ENCODE measurements around the gene SORCS2.

Gene SORCS2

GRCh38 chr4:7287274-7287917, 95.1 kb downstream of the SORCS2 start:
- no peak overlapping the region for H3K27ac ChIP-seq (ENCODE audit: low read depth, low read length)
- H3K36me3 ChIP-seq (ENCODE audit: insufficient read depth, low read length): no peaks in the 10 kb centered on the region
- H3K9me3 ChIP-seq (ENCODE audit: insufficient read depth, low read depth, low read length): no peaks in the 10 kb centered on the region
- 86% methylated on average over 20 of the region's 20 CpGs for WGBS
- no peak overlapping the region for H3K4me3 ChIP-seq (ENCODE audit: low read length)
- H3K9ac ChIP-seq (ENCODE audit: low read depth, low read length): no peak overlapping the region
- no peaks in the 10 kb centered on the region; the same call in 1 of the 2 replicates for H3K27me3 ChIP-seq (ENCODE audit: insufficient read depth, low read length)
- no peaks in the 10 kb centered on the region for H3K4me1 ChIP-seq (ENCODE audit: insufficient read depth, low read length)

- no peak overlapping the region for H3K9ac ChIP-seq (ENCODE audit: low read depth, low read length)
- WGBS: 84% methylated on average over 18 of the region's 18 CpGs
- H3K27me3 ChIP-seq (ENCODE audit: insufficient read depth, low read length): no peaks in the 10 kb centered on the region; the same call in 1 of the 2 replicates
- no peaks in the 10 kb centered on the region for H3K36me3 ChIP-seq (ENCODE audit: insufficient read depth, low read length)
- no peaks in the 10 kb centered on the region for H3K4me1 ChIP-seq (ENCODE audit: insufficient read depth, low read length)
- no peaks in the 10 kb centered on the region for H3K9me3 ChIP-seq (ENCODE audit: insufficient read depth, low read depth, low read length)
- no peak overlapping the region for H3K4me3 ChIP-seq (ENCODE audit: low read length)
- H3K27ac ChIP-seq (ENCODE audit: low read depth, low read length): no peak overlapping the region
Observed at GRCh38 chr4:7287918-7288280, 95.6 kb downstream of the SORCS2 start.

DNA sequence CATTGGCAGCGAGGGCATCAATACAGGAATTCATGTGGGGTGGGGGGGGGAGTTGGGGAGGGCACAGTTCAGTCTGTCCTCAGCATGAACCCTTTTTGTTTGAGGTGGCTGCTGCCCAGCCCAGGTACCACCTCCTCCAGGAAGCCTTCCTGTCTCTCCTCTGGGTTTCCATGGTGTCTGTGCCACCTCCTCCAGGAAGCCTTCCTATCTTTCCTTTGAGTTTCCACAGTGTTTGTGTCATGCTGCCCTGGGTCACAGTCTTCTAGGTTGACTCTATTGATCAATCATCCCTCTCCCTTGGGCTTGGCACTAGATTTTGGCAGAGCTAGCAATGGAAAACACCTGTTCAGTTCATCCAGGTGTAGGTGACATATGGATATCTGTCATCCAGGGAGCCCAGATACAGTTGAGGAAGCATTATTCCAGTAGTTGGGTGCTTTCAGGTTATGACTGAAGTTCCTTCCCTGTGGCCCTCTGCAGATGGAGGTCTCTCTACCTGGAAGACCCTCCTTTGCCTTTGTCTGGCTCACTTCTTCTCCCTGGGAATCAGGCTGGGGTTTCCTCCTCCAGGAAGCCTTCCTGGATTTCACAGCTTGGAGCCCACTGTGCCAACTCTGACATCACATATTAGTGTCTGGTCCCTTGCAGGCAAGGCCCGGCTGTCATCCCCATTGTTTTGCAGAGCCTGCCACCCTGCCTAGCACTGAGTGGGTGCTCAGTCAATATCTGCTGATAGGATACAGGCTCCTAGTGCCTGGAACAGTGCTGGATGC, 96.6 kb downstream of the SORCS2 start:
- Histone ChIP-seq H3K4me1 (ENCODE audit: insufficient read depth, low read length) (no peaks in the 10 kb centered on the region), H3K27ac (ENCODE audit: low read depth, low read length) (no peak overlapping the region), H3K27me3 (ENCODE audit: insufficient read depth, low read length) (no peaks in the 10 kb centered on the region; the same call in 1 of the 2 replicates), H3K9me3 (ENCODE audit: insufficient read depth, low read depth, low read length) (no peaks in the 10 kb centered on the region), H3K36me3 (ENCODE audit: insufficient read depth, low read length) (no peaks in the 10 kb centered on the region), H3K4me3 (ENCODE audit: low read length) (no peak overlapping the region), H3K9ac (ENCODE audit: low read depth, low read length) (no peak overlapping the region)
- 94% methylated on average over 1 of the region's 2 CpGs for WGBS

- H3K9me3 ChIP-seq (ENCODE audit: insufficient read depth, low read depth, low read length): no peaks in the 10 kb centered on the region
- no peak overlapping the region for H3K4me3 ChIP-seq (ENCODE audit: low read length)
- no peaks in the 10 kb centered on the region for H3K4me1 ChIP-seq (ENCODE audit: insufficient read depth, low read length)
- H3K9ac ChIP-seq (ENCODE audit: low read depth, low read length): no peak overlapping the region
- no peaks in the 10 kb centered on the region for H3K36me3 ChIP-seq (ENCODE audit: insufficient read depth, low read length)
- no peak overlapping the region for H3K27ac ChIP-seq (ENCODE audit: low read depth, low read length)
- 90% methylated on average over 15 of the region's 15 CpGs for WGBS
- H3K27me3 ChIP-seq (ENCODE audit: insufficient read depth, low read length): no peaks in the 10 kb centered on the region; the same call in 1 of the 2 replicates
Observed at GRCh38 chr4:7289589-7289988, 97.3 kb downstream of the SORCS2 start.

GRCh38 chr4:7291372-7292114, 99.2 kb downstream of the SORCS2 start:
- no peaks in the 10 kb centered on the region; the same call in 1 of the 2 replicates for H3K27me3 ChIP-seq (ENCODE audit: insufficient read depth, low read length)
- no peak overlapping the region for H3K4me3 ChIP-seq (ENCODE audit: low read length)
- H3K9ac ChIP-seq (ENCODE audit: low read depth, low read length): no peak overlapping the region
- H3K9me3 ChIP-seq (ENCODE audit: insufficient read depth, low read depth, low read length): no peaks in the 10 kb centered on the region
- no peaks in the 10 kb centered on the region for H3K4me1 ChIP-seq (ENCODE audit: insufficient read depth, low read length)
- H3K36me3 ChIP-seq (ENCODE audit: insufficient read depth, low read length): no peaks in the 10 kb centered on the region
- H3K27ac ChIP-seq (ENCODE audit: low read depth, low read length): no peak overlapping the region
- 91% methylated on average over 19 of the region's 19 CpGs for WGBS

- Histone ChIP-seq H3K27me3 (ENCODE audit: insufficient read depth, low read length) (no peaks in the 10 kb centered on the region), H3K9ac (ENCODE audit: low read depth, low read length) (no peak overlapping the region), H3K4me1 (ENCODE audit: insufficient read depth, low read length) (no peaks in the 10 kb centered on the region; the same call in 1 of the 2 replicates), H3K36me3 (ENCODE audit: insufficient read depth, low read length) (no peaks in the 10 kb centered on the region), H3K9me3 (ENCODE audit: insufficient read depth, low read depth, low read length) (no peaks in the 10 kb centered on the region), H3K4me3 (ENCODE audit: low read length) (no peak overlapping the region), H3K27ac (ENCODE audit: low read depth, low read length) (no peak overlapping the region)
- 92% methylated on average over 11 of the region's 11 CpGs for WGBS
Observed at GRCh38 chr4:7293703-7294102, 101.4 kb downstream of the SORCS2 start.

DNA sequence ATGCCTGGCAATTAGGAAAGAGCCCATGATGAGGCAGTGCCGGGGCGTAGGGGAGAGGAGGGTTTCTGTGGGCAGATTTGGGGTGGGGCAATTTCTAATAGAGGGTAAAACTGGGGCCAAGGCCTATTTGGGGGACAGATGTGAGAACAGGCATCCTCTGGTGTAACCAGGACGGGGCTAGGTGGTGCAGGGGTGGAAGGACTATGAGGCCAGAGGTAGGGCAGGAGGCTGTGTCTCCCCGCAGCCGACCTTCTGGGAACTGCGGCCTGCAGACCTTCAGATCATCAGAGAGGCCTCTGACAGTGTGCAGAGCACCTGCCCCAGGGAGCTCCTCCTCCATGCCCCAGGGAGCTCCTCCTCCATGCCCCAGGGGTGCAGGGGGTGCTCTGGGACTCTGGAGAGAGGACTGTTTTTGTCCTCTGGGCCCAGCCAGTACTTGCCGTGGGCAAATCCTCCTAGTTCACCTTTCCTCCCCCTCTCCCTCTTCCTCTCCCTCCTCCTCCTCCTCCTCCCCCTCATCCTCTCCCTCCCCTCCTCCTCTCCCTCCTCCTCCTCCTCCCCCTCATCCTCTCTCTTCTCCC, 101.9 kb downstream of the SORCS2 start:
- no peaks in the 10 kb centered on the region; the same call in 1 of the 2 replicates for H3K4me1 ChIP-seq (ENCODE audit: insufficient read depth, low read length)
- no peak overlapping the region for H3K27ac ChIP-seq (ENCODE audit: low read depth, low read length)
- WGBS: 85% methylated on average over 7 of the region's 7 CpGs
- no peak overlapping the region for H3K9ac ChIP-seq (ENCODE audit: low read depth, low read length)
- H3K4me3 ChIP-seq (ENCODE audit: low read length): no peak overlapping the region
- H3K9me3 ChIP-seq (ENCODE audit: insufficient read depth, low read depth, low read length): no peaks in the 10 kb centered on the region
- no peaks in the 10 kb centered on the region for H3K36me3 ChIP-seq (ENCODE audit: insufficient read depth, low read length)
- no peaks in the 10 kb centered on the region for H3K27me3 ChIP-seq (ENCODE audit: insufficient read depth, low read length)

DNA sequence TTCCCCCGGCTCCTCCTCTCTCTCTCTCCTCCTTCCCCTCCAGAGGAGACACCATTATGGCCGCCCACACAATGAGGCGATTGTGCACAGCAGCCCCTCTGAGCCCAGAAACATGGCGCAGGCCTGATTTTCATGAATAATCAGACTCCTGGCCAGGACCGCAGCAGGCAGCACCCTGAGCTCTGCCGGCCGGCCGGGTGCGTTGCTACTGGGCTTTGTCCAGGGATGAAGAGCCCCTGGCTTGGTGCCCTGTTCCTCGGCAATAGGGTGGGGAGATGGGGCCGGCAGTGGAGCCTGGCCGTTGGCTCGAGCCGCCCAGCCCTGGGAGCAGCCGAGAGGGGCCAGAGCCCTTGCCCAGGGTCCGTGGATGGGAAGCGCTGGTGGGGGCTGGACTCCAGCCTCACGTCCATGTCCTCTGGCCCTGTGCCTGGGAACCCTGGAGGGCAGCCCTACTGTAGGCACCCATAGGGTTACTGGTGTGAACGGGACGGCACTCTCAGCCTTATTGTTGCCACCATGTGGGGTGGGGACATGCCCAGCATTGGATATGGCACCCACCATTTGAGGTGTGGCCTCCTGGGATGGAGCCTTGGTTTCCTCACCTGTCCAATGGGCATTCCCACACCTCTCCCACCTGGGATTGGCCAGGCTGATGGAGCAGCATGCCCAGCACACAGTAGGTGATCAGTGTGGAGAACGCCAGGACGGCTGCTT, 103.0 kb downstream of the SORCS2 start:
- no peaks in the 10 kb centered on the region for H3K36me3 ChIP-seq (ENCODE audit: insufficient read depth, low read length)
- H3K27me3 ChIP-seq (ENCODE audit: insufficient read depth, low read length): no peaks in the 10 kb centered on the region
- WGBS: 92% methylated on average over 22 of the region's 22 CpGs
- H3K9ac ChIP-seq (ENCODE audit: low read depth, low read length): no peak overlapping the region
- H3K4me3 ChIP-seq (ENCODE audit: low read length): no peak overlapping the region
- H3K4me1 ChIP-seq (ENCODE audit: insufficient read depth, low read length): no peaks in the 10 kb centered on the region; the same call in 1 of the 2 replicates
- no peaks in the 10 kb centered on the region for H3K9me3 ChIP-seq (ENCODE audit: insufficient read depth, low read depth, low read length)
- H3K27ac ChIP-seq (ENCODE audit: low read depth, low read length): no peak overlapping the region

DNA sequence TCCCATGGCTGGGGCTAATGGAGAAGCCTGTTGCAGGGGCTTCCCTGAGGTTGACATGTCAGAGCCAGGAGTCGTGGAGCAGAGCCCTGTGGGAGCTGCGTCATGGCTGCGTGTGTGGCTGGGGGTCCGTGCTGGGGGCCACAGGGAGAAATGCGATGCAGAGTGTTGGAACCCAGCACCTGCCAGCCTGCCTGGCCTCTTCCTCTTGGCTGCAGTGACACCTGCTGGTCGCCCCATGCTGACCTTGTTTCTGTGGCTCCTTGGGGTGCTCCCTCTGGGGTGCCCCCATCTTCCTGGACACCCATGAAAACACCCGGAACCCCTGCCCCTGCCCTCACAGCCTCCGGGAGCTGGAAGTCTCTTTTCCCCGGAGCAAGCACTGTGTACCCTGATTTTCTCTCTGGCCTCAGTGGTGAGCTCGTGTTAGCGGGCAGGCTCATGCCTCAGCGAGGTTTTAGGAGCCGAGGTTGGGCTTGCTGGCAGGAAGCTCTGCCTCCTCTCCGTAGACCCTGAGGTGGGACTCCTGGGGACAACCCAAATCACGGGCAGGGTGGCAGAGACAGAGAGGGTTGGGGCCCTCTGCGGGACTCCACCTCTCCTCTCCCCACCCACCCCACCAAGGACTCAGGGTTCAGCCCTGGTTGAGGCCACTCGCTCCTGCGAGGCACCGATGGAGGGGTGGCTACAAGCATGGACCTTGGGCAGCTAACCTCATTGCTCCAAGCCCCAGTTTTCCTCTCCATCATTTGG, 103.7 kb downstream of the SORCS2 start:
- Histone ChIP-seq H3K27me3 (ENCODE audit: insufficient read depth, low read length) (no peaks in the 10 kb centered on the region), H3K9ac (ENCODE audit: low read depth, low read length) (no peak overlapping the region), H3K27ac (ENCODE audit: low read depth, low read length) (no peak overlapping the region), H3K4me1 (ENCODE audit: insufficient read depth, low read length) (no peaks in the 10 kb centered on the region; the same call in 1 of the 2 replicates), H3K4me3 (ENCODE audit: low read length) (no peak overlapping the region), H3K36me3 (ENCODE audit: insufficient read depth, low read length) (no peaks in the 10 kb centered on the region), H3K9me3 (ENCODE audit: insufficient read depth, low read depth, low read length) (no peaks in the 10 kb centered on the region)
- 81% methylated on average over 19 of the region's 19 CpGs for WGBS

GRCh38 chr4:7296661-7297335, 104.5 kb downstream of the SORCS2 start:
- WGBS: 89% methylated on average over 22 of the region's 23 CpGs
- Histone ChIP-seq H3K27me3 (ENCODE audit: insufficient read depth, low read length) (no peaks in the 10 kb centered on the region), H3K9ac (ENCODE audit: low read depth, low read length) (no peak overlapping the region), H3K36me3 (ENCODE audit: insufficient read depth, low read length) (no peaks in the 10 kb centered on the region), H3K27ac (ENCODE audit: low read depth, low read length) (no peak overlapping the region), H3K4me3 (ENCODE audit: low read length) (no peak overlapping the region), H3K9me3 (ENCODE audit: insufficient read depth, low read depth, low read length) (no peaks in the 10 kb centered on the region), H3K4me1 (ENCODE audit: insufficient read depth, low read length) (no peaks in the 10 kb centered on the region; the same call in 1 of the 2 replicates)

Measured in HUES64 (cell line).